ENCODE results near the gene ANKRD33.
"Not testable (repeated sequence)": the region's sequence is repeated elsewhere in the genome, so short reads cannot be mapped to it uniquely, and the experiment has no call there.

ANKRD33 gene

GRCh38 chr12:51883998-51884675 lies 3.8 kb upstream of the ANKRD33 start:
- no peak for DNase-seq

- no peak for DNase-seq
Measured at GRCh38 chr12:51884676-51885229, 3.1 kb upstream of the ANKRD33 start.

- not testable (repeated sequence) for DNase-seq
Measured at GRCh38 chr12:51885294-51886020, 2.4 kb upstream of the ANKRD33 start.

- DNase-seq, result no peak
Measured at GRCh38 chr12:51886021-51886710, 1.7 kb upstream of the ANKRD33 start.

GRCh38 chr12:51888316-51889215 lies 663 bp downstream of the ANKRD33 start:
- no peak for DNase-seq

- DNase-seq, result no peak
Measured at GRCh38 chr12:51889216-51890132, 1.6 kb downstream of the ANKRD33 start.

GRCh38 chr12:51890133-51890464 lies 2.2 kb downstream of the ANKRD33 start:
- no peak for DNase-seq

- no peak for DNase-seq
Measured at GRCh38 chr12:51890511-51891171, 2.7 kb downstream of the ANKRD33 start.

GRCh38 chr12:51891843-51892242 lies 3.9 kb downstream of the ANKRD33 start:
- no peak for DNase-seq

GRCh38 chr12:51893786-51894185 lies 5.9 kb downstream of the ANKRD33 start:
- DNase-seq, result no peak

- no peak for DNase-seq
Measured at GRCh38 chr12:51895378-51896135, 7.7 kb downstream of the ANKRD33 start.

- DNase-seq, result no peak
Measured at GRCh38 chr12:51896236-51896635, 8.3 kb downstream of the ANKRD33 start.

- DNase-seq, result no peak
Measured at GRCh38 chr12:51897181-51897580, 9.3 kb downstream of the ANKRD33 start.

- DNase-seq, result no peak
Measured at GRCh38 chr12:51898506-51898905, 10.6 kb downstream of the ANKRD33 start.

- no peak for DNase-seq
Measured at GRCh38 chr12:51898937-51899336, 11.0 kb downstream of the ANKRD33 start.

GRCh38 chr12:51900323-51900889 lies 12.5 kb downstream of the ANKRD33 start:
- no peak for DNase-seq

GRCh38 chr12:51901121-51901817 lies 13.4 kb downstream of the ANKRD33 start:
- DNase-seq, result no peak

- DNase-seq, result no peak
Measured at GRCh38 chr12:51901881-51902280, 14.0 kb downstream of the ANKRD33 start.

GRCh38 chr12:51904951-51905470 lies 17.1 kb downstream of the ANKRD33 start:
- DNase-seq, result no peak

Data from KG1 (cell line).